HEK293 (cell line): Measurements from ENCODE around the gene CEBPB.

Source experiments
- CTCF ChIA-PET: fragments of 350-600 bp; formaldehyde crosslinking; extraction: SDS; loops from one replicate; lab custom pipeline; 2021; ENCODE audit warnings: antibody characterized with exemption; lab: Yijun Ruan, JAX
- POLR2A ChIA-PET: fragments of 300-600 bp; formaldehyde crosslinking; extraction: SDS; loops from one replicate; lab custom pipeline; 2020; ENCODE audit warnings: antibody characterized with exemption, inconsistent platforms; lab: Yijun Ruan, JAX
- H3K27ac ChIP-seq: fragments of 200-500 bp; sonication (Bioruptor generic); 2 replicates; pipeline ENCODE4 v1.5.1; 2014; ENCODE audit warnings: low read depth, low read length, control low read depth, inconsistent platforms; ENCODE audit errors: extremely low read depth
- H3K36me3 ChIP-seq, 2 experiments: fragments of 200-500 bp in 1 of 2; sonication (Bioruptor generic) in 1 of 2; 1 replicate in 1 of 2; 2 replicates in 1 of 2; pipeline ENCODE4 v1.5.1; 2014 to 2017; ENCODE audit warnings: inconsistent platforms in 2 of 2, low read length in 2 of 2; ENCODE audit not compliant: control insufficient read depth in 2 of 2, insufficient read depth in 1 of 2
- H3K4me1 ChIP-seq: fragments of 200-500 bp; sonication (Bioruptor generic); 2 replicates; pipeline ENCODE4 v1.5.1; 2014; ENCODE audit warnings: mild to moderate bottlenecking, low read length, inconsistent platforms; ENCODE audit not compliant: control insufficient read depth, insufficient read depth
- H3K4me3 ChIP-seq: 2 replicates; pipeline ENCODE4 v1.5.1; 2011; ENCODE audit warnings: low read depth, mild to moderate bottlenecking, control low read depth, low read length, moderate library complexity
- H3K9me3 ChIP-seq: fragments of 200-500 bp; sonication (Bioruptor generic); 2 replicates; pipeline ENCODE4 v1.5.1; 2014; ENCODE audit warnings: low read depth, low read length, inconsistent platforms; ENCODE audit not compliant: control insufficient read depth, insufficient read depth
- FEZF1 ChIP-seq: fragments of 450-650 bp; formaldehyde crosslinking; IDR thresholded peaks from 2 replicates; pipeline ENCODE4 v1.5.1; 2016; ENCODE audit warnings: missing biosample characterization, missing genetic modification characterization
- GLIS1 ChIP-seq: fragments of 450-650 bp; formaldehyde crosslinking; IDR thresholded peaks from 2 replicates; pipeline ENCODE4 v1.5.1; 2016; ENCODE audit warnings: missing biosample characterization, missing genetic modification characterization
- GLIS2 ChIP-seq: fragments of 450-650 bp; formaldehyde crosslinking; IDR thresholded peaks from 2 replicates; pipeline ENCODE4 v1.5.1; 2016; ENCODE audit warnings: missing biosample characterization, missing genetic modification characterization
- KLF16 ChIP-seq: fragments of 450-650 bp; formaldehyde crosslinking; IDR thresholded peaks from 2 replicates; pipeline ENCODE4 v1.5.1; 2017; ENCODE audit warnings: missing biosample characterization, missing genetic modification characterization
- KLF7 ChIP-seq: fragments of 450-650 bp; formaldehyde crosslinking; IDR thresholded peaks from 2 replicates; pipeline ENCODE4 v1.5.1; 2016; ENCODE audit warnings: missing biosample characterization, missing genetic modification characterization, borderline replicate concordance
- SP2 ChIP-seq: fragments of 450-650 bp; formaldehyde crosslinking; IDR thresholded peaks from 2 replicates; pipeline ENCODE4 v1.5.1; 2016; ENCODE audit warnings: missing biosample characterization, missing genetic modification characterization
- ZFHX2 ChIP-seq: fragments of 450-650 bp; formaldehyde crosslinking; conservative IDR thresholded peaks from 2 replicates; pipeline ENCODE4 v1.5.1; 2016; ENCODE audit warnings: missing biosample characterization, missing genetic modification characterization
- ZFP41 ChIP-seq: fragments of 450-650 bp; formaldehyde crosslinking; IDR thresholded peaks from 2 replicates; pipeline ENCODE4 v1.5.1; 2016; ENCODE audit warnings: missing biosample characterization, missing genetic modification characterization, borderline replicate concordance
- ZNF19 ChIP-seq: fragments of 450-650 bp; formaldehyde crosslinking; IDR thresholded peaks from 2 replicates; pipeline ENCODE4; 2016; ENCODE audit warnings: missing biosample characterization, missing genetic modification characterization, low read depth
- ZNF292 ChIP-seq: fragments of 450-650 bp; formaldehyde crosslinking; IDR thresholded peaks from 2 replicates; pipeline ENCODE4 v1.5.1; 2016; ENCODE audit warnings: low read depth, missing biosample characterization, missing genetic modification characterization, borderline replicate concordance
- ZNF341 ChIP-seq: fragments of 450-650 bp; formaldehyde crosslinking; IDR thresholded peaks from 2 replicates; pipeline ENCODE4; 2016; ENCODE audit warnings: low read depth, missing biosample characterization, missing genetic modification characterization
- ZNF433 ChIP-seq: fragments of 450-650 bp; formaldehyde crosslinking; IDR thresholded peaks from 2 replicates; pipeline ENCODE4 v1.5.1; 2016; ENCODE audit warnings: missing biosample characterization, missing genetic modification characterization, low read depth
- ZNF514 ChIP-seq: fragments of 450-650 bp; formaldehyde crosslinking; IDR thresholded peaks from 2 replicates; pipeline ENCODE4 v1.5.1; 2016; ENCODE audit warnings: missing biosample characterization, missing genetic modification characterization
- ZNF555 ChIP-seq: fragments of 450-650 bp; formaldehyde crosslinking; conservative IDR thresholded peaks from 2 replicates; pipeline ENCODE4 v1.5.1; 2017; ENCODE audit warnings: missing biosample characterization, mild to moderate bottlenecking, missing genetic modification characterization, inconsistent platforms
- ZNF558 ChIP-seq: fragments of 450-650 bp; formaldehyde crosslinking; IDR thresholded peaks from 2 replicates; pipeline ENCODE4 v1.5.1; 2016; ENCODE audit warnings: missing biosample characterization, missing genetic modification characterization
- ZNF561 ChIP-seq: fragments of 450-650 bp; IDR thresholded peaks from 2 replicates; pipeline ENCODE4 v1.5.1; 2018; ENCODE audit warnings: missing biosample characterization, missing genetic modification characterization, borderline replicate concordance
- ZNF677 ChIP-seq: fragments of 450-650 bp; IDR thresholded peaks from 2 replicates; pipeline ENCODE4 v1.5.0; 2018; ENCODE audit warnings: missing biosample characterization, mild to moderate bottlenecking, missing genetic modification characterization, moderate library complexity
- TF ChIP-seq, protein P1 (sequence below): fragments of 450-650 bp; formaldehyde crosslinking; IDR thresholded peaks from 2 replicates; pipeline ENCODE4 v1.5.1; 2016; ENCODE audit warnings: missing biosample characterization, missing genetic modification characterization
- TF ChIP-seq, protein P2 (sequence below): fragments of 450-650 bp; formaldehyde crosslinking; IDR thresholded peaks from 2 replicates; pipeline ENCODE4 v1.5.1; 2016; ENCODE audit warnings: missing biosample characterization, missing genetic modification characterization
- TF ChIP-seq, protein P3 (sequence below): fragments of 450-650 bp; formaldehyde crosslinking; IDR thresholded peaks from 2 replicates; pipeline ENCODE4 v1.5.1; 2017; ENCODE audit warnings: missing biosample characterization, missing genetic modification characterization
- TF ChIP-seq, protein P4 (sequence below): fragments of 450-650 bp; formaldehyde crosslinking; IDR thresholded peaks from 2 replicates; pipeline ENCODE4 v1.5.1; 2017; ENCODE audit warnings: missing biosample characterization, missing genetic modification characterization

The CEBPB gene

DNA sequence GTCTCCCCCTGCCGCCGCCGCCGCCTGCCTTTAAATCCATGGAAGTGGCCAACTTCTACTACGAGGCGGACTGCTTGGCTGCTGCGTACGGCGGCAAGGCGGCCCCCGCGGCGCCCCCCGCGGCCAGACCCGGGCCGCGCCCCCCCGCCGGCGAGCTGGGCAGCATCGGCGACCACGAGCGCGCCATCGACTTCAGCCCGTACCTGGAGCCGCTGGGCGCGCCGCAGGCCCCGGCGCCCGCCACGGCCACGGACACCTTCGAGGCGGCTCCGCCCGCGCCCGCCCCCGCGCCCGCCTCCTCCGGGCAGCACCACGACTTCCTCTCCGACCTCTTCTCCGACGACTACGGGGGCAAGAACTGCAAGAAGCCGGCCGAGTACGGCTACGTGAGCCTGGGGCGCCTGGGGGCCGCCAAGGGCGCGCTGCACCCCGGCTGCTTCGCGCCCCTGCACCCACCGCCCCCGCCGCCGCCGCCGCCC lies 474 bp downstream of the CEBPB start:
- Histone ChIP-seq H3K27ac (peak overlapping the region; percentile 84), H3K36me3 (peaks cover 0 to 6% of the 10 kb centered on the region in 2 experiments; a peak in 1 of 3 replicates), H3K4me1 (peaks cover 10% of the 10 kb centered on the region), H3K4me3 (peak overlapping the region; percentile 61), H3K9me3 (no peaks in the 10 kb centered on the region)
- ChIA-PET POLR2A (interaction anchor here (1.7 to 2.0 kb wide), 2 partner anchors 131 to 144 kb away, joined by 4 to 5 read pairs; no protein-coding TSS in a partner anchor), CTCF (interaction anchor here (0.6 to 6.8 kb wide), 9 partner anchors 10 to 386 kb away, joined by 3 to 106 read pairs (median 3); no protein-coding TSS in a partner anchor)
- 0 out of 2 replicates have a peak, but pooled peaks have one; percentile 7 for TF ChIP-seq ZNF561 (tag by site-specific recombination)
- TF ChIP-seq KLF7 (tag by site-specific recombination) = no peak
- TF ChIP-seq, protein P1, sequence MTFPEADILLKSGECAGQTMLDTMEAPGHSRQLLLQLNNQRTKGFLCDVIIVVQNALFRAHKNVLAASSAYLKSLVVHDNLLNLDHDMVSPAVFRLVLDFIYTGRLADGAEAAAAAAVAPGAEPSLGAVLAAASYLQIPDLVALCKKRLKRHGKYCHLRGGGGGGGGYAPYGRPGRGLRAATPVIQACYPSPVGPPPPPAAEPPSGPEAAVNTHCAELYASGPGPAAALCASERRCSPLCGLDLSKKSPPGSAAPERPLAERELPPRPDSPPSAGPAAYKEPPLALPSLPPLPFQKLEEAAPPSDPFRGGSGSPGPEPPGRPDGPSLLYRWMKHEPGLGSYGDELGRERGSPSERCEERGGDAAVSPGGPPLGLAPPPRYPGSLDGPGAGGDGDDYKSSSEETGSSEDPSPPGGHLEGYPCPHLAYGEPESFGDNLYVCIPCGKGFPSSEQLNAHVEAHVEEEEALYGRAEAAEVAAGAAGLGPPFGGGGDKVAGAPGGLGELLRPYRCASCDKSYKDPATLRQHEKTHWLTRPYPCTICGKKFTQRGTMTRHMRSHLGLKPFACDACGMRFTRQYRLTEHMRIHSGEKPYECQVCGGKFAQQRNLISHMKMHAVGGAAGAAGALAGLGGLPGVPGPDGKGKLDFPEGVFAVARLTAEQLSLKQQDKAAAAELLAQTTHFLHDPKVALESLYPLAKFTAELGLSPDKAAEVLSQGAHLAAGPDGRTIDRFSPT (tag by site-specific recombination) = no peak
- TF ChIP-seq KLF16 = peak; percentile 7; the same call in 1 of the 2 replicates
- TF ChIP-seq, protein P2, sequence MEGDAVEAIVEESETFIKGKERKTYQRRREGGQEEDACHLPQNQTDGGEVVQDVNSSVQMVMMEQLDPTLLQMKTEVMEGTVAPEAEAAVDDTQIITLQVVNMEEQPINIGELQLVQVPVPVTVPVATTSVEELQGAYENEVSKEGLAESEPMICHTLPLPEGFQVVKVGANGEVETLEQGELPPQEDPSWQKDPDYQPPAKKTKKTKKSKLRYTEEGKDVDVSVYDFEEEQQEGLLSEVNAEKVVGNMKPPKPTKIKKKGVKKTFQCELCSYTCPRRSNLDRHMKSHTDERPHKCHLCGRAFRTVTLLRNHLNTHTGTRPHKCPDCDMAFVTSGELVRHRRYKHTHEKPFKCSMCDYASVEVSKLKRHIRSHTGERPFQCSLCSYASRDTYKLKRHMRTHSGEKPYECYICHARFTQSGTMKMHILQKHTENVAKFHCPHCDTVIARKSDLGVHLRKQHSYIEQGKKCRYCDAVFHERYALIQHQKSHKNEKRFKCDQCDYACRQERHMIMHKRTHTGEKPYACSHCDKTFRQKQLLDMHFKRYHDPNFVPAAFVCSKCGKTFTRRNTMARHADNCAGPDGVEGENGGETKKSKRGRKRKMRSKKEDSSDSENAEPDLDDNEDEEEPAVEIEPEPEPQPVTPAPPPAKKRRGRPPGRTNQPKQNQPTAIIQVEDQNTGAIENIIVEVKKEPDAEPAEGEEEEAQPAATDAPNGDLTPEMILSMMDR (tag by site-specific recombination) = peak; percentile 58; the same call in 1 of the 2 replicates
- TF ChIP-seq, protein P3, sequence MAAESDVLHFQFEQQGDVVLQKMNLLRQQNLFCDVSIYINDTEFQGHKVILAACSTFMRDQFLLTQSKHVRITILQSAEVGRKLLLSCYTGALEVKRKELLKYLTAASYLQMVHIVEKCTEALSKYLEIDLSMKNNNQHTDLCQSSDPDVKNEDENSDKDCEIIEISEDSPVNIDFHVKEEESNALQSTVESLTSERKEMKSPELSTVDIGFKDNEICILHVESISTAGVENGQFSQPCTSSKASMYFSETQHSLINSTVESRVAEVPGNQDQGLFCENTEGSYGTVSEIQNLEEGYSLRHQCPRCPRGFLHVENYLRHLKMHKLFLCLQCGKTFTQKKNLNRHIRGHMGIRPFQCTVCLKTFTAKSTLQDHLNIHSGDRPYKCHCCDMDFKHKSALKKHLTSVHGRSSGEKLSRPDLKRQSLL (tag by site-specific recombination) = no peak
- no peak for TF ChIP-seq ZNF341 (tag by site-specific recombination)
- TF ChIP-seq ZNF558 = no peak
- TF ChIP-seq ZFHX2 = peak; percentile 22; the same call in 1 of the 2 replicates
- no peak for TF ChIP-seq ZNF514 (tag by site-specific recombination)
- peak; percentile 56 for TF ChIP-seq SP2
- TF ChIP-seq, protein P4, sequence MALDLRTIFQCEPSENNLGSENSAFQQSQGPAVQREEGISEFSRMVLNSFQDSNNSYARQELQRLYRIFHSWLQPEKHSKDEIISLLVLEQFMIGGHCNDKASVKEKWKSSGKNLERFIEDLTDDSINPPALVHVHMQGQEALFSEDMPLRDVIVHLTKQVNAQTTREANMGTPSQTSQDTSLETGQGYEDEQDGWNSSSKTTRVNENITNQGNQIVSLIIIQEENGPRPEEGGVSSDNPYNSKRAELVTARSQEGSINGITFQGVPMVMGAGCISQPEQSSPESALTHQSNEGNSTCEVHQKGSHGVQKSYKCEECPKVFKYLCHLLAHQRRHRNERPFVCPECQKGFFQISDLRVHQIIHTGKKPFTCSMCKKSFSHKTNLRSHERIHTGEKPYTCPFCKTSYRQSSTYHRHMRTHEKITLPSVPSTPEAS (tag by site-specific recombination) = no peak
- 0 out of 2 replicates have a peak, but pooled peaks have one; percentile 0 for TF ChIP-seq ZNF677 (tag by site-specific recombination)
- no peak for TF ChIP-seq FEZF1
- 0 out of 2 replicates have a peak, but pooled peaks have one; percentile 10 for TF ChIP-seq GLIS2
- TF ChIP-seq ZNF555 (tag by site-specific recombination) = no peak
- no peak for TF ChIP-seq ZNF433 (tag by site-specific recombination)
- TF ChIP-seq ZFP41 (tag by site-specific recombination) = no peak
- TF ChIP-seq ZNF292 (tag by site-specific recombination) = no peak
- 0 out of 2 replicates have a peak, but pooled peaks have one; percentile 37 for TF ChIP-seq GLIS1
- TF ChIP-seq ZNF19 (tag by site-specific recombination) = no peak
